SW 1271 (cell line): ENCODE measurements around the gene MBD1.
"Not testable (repeated sequence)": the region's sequence is repeated elsewhere in the genome, so short reads cannot be mapped to it uniquely, and the experiment has no call there.

Source experiments
- DNase-seq, 2 experiments: peaks; one replicate each; lab custom pipeline; 2025; lab: John Stamatoyannopoulos, UW

Gene MBD1

DNA sequence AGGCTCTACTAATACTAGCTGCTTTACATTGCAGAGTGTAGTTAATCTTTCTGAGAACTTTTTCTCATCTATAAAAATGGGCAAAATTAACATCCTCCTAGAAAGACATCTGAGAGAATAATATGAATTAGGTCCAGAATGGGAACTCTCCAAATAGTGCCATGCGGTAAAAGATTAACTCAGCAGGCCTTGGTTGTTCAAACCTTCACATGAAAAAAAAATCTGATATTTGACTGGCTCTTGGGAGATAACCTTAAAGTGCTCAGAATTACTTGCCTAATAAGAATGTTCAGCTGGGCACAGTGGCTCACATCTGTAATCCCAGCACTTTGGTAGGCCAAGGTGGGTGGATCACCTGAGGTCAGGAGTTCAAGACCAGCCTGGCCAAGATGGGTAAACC, 11.7 kb upstream of the MBD1 start:
- no peak for DNase-seq

- no peak for DNase-seq
Measured at GRCh38 chr18:50289108-50289443, 7.8 kb upstream of the MBD1 start.

DNA sequence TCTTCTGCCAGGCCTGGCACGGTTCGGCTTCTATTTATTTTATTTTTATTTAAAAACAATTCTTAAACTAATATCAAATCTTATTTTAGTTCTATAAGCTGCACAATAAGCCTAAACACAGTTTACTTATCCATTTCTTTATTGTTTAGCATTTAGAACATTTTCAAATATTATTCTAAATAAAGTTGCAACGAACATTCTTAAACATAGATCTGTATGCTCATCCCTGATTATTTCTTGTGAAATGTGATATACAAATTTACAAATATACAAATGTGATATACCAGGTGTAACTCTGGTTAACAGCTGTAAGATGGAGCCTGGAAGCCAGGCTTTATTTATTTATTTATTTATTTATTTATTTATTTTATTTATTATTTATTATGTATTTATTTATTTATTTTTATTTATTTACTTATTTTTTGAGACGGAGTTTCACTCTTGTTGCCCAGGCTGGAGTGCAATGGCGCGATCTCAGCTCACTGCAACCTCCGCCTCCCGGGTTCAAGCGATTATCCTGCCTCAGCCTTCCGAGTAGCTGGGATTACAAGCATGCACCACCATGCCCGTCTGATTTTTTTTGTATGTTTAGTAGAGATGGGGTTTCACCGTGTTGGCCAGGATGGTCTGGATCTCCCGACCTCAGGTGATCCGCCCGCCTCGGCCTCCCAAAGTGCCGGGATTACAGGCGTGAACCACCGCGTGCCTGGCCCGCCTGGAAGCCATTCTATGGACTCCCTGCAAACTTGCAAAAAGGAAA, 7.2 kb upstream of the MBD1 start:
- not testable (repeated sequence) for DNase-seq

DNA sequence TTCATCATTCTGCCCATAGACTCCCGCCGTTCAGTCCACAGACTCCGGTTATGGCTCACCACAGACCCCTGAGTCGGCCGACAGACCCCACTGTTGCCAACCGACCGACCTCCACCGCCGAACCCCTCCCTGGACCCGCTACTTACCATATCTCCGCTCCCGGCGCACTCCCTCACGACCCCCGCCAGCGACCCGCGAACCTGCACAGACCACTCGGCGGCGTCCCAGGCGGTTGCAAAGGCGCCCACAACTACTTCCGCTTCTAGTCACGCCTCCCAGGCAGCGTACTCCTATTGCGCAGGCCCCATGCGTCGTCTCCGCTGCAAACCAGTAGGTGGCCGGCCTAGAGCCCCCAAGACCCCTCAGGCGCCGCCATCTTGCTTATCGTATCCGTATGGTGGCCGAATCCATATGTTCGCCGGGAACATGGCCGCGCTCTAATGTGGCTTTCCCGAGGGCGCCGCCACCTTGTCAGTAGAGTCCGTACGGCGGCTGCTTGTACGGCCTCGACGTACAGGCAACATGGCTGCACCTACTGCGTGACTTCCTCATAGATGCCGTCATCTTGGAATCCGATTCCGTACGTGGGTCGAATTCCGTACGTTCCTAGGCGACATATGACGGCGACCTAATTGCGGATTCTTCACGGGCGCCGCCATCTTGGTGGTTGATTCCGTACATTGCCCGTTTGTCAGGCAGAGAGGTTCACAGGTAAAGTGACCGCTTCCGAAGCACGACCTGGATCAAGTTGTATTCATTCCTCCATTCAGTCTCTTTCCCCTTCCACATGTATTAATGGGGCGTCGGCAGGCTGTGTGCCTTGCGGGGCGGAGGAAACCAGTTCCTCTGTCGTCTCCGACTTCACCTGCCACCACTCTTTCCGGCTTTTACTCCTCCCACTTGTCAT, 6.4 kb upstream of the MBD1 start, which contains the start of gene CXXC1:
Gene CXXC1, minus strand, starts transcription at position 252 of the 907 bp plus-strand sequence. Its CDS starts 103 bp downstream, at position 149.
- peak; percentile 94 to 95 for DNase-seq

DNA sequence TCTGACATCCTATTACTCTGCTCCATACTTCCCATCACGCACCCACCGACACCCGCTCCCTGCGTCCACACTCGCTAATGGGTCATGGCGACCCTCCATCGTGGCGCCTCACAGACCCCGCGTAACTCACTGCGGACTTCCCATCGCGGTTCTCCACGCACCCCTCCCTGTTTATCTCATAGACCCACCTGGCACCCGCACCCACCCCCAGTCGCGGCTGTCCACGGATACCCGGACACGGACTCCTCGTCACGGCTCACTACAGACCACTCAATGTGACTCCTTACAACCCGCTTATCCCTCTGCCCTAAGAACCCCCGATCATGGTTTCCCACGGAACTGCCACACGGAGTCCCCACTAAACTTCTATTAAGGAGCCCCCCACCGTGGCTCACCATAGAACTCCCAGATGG, 5.7 kb upstream of the MBD1 start:
- no peak for DNase-seq

DNA sequence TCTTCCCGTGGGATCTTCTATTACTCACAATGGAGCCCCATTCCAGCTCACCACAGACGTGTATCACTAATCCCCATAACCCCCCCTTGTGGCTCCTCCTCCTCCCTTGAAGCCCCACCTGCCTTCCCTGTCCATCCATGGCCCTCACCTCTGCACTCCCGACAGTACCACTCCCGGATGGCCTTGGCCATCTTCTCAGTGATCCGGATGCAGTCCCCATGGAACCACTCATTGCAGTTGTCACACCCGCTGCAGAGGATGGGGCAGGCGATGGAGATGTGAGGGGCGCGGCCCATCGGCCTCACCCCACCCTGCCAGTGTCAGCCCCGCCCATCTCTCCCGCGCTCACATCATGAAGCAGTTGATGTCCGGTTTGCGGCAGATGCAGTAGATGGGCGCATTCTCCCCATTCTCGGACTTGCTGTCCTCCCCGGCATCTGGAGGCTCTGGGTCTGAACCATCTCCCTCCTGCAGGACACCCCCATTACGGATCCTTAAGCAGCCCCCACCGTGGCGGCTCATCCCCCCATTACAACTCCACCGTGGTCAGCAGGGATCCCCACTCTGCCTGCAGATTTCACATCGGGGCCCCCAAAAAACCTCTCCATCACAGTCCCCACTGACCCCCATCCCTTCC, 5.2 kb upstream of the MBD1 start:
- DNase-seq, result peak; percentile 12 to 42

DNA sequence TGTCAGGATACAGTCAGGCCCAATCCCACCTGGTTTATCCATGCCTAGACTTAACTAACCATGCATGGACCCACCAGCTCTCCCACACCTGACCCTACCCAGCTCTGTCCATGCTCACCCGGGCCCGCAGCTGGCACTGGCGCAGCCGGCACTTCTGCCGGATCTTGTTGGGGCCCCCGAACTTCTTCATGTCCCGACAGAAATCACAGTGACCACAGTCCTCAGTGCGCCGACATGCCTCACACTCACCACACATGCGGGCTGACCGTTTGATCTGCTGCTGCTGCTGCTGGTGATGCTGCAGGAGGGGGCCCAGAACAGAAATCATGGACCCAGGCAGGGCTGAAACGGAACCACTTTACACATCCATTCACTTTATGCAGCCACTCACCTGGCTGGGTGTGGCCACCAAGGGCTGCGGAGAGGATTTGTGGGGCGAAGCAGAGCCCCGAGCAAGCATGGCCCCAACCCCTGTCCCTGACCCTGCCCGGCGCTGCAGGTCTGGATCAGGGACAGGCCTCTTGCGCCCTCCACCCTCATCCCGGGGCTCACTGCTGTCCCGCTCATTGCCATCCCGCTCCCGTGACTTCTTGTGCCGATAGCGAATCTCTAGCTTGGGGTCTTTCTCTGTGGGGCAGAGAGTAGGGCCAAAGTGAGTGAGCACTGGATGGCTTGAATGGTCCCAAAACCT, 4.5 kb upstream of the MBD1 start:
- no peak for DNase-seq

DNA sequence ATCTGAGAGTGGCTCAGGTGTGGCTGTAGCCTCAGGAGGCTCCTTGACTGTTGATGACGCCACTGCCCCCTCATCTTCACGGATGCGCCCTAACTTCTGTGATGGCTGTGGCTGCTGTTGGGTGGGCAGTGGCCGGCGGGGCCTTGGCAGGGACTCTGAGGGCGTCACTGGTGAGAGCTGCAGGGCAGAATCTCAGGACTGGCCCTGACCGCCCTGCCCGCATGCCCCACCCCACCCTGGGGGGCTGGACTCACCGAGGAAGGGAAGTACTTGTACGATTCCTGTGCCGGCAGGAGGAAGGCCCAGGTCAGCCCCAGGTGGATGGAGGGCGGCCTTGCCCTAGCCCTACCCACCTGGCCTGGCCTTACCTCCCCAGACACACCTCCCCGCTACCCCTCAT, 3.7 kb upstream of the MBD1 start:
- DNase-seq, result no peak

- DNase-seq, result peak; percentile 39 to 54
Measured at GRCh38 chr18:50284255-50284885, 3.0 kb upstream of the MBD1 start.

GRCh38 chr18:50283469-50284209, 2.3 kb upstream of the MBD1 start:
- no peak for DNase-seq

DNA sequence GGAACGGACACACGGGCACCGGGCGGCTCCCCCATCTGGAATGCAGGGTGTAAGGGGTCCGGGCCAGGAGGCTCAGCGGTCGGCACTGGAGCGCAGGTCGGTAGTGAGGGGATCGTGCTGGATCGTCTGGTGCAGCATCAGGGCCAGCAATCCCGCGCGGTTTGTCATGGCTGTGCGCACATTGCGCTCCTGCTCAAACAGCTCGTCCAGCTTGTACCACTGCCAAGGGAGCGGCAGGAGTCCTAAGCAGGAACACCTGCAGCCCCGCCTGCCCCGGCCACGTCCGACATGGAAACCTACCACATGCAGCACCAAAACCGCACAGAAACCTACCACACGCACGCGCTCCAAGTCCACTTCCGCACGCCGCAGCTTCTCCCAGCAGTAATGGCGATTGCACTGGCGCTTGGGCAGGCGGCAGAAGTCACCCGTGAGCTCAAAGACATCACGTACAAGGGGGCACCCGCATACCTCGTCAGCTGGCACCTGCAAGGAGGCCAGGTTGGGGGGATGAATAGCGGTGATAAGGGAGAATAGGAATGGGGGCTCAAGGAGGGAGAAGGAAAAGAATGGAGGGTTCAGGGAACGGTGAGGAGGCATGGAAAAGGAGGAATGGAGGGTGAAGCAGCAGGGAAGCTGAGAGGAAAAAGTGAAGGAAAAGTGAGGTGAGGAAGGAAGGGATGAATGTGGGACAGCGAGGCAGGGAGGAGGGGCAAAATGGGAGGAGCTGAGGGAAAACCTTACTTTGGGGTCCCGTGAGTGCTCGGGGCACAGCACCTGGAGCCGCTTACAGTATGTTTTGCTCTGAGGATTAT, 1.4 kb upstream of the MBD1 start:
- DNase-seq, result no peak

DNA sequence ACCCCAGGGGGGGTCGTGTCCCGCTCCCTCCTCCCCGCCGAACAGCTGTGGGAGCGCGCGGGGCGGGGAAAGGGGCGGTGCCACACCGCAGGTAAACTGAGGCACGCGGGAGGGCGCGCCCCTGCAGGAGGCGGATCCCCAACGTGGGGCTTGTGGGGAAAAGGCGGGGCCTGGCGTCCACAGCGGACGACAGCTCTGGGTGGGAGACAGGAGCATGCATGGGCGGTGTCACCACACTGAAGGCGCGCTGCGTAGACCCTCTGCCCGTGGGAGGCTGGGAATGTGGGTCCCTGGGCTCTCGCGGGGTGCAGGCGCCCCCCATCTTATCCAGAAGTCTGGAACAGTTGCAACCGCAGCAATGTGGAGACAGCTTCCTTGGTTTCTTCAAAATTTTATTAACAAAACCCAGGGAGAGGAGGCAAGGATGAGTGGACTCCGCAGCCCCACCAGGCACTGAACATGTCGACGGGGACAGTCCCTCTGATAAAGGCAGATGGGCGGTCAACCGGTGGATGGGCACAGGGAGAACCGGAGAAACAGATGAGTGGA, 723 bp upstream of the MBD1 start:
- DNase-seq, result no peak

DNA sequence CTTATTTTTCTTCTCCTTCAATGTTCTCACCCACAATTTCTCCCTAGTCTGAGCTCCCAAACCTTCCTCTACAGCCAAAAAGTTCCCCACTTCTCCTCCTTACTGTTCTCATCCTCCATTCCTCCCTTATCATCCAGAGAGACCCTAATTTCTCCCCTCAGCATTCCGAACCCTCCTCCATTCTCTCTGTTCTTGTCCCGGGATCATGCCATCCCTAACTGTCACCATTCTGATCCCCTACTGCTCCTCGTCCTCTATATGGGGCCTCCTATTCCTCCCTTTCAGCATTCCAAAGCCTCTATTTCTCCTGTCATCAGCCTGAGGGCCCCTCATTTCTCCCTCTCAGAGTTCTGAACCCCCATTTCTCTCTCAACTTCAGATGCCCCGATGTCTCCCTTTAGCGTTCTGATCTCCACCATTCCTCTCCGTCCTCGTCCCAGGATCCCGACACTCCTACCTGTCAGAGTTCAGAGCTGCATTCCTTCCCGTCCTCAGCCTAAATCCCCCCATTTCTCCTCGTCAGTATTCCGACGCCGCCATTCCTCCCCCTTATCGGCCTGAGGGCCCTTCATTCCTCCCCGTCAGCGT, 522 bp downstream of the MBD1 start:
- DNase-seq, result no peak

GRCh38 chr18:50279752-50280151, 1.6 kb downstream of the MBD1 start:
- no peak for DNase-seq

DNA sequence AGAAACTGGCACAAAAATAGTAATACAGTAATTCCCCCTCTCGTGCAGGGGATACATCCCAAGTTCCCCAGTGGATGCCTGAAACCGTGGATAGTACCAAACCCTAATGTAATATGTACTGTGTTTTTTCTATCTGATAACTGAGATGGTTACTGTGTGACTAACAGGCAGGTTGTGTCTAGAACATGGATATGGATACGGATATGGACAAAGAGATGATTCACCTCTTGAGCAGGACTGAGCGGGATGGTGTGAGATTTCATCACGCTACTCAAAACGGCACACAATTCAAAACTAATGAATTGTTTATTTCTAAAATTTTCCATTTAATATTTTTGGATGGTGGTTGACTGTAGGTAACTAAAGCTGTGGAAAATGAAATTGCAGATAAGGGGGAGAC, 3.4 kb downstream of the MBD1 start:
- DNase-seq, result peak in 1 of 2 experiments; percentile 41

GRCh38 chr18:50276452-50276851, 4.9 kb downstream of the MBD1 start:
- no peak for DNase-seq

GRCh38 chr18:50275503-50276036, 5.8 kb downstream of the MBD1 start:
- no peak for DNase-seq

DNA sequence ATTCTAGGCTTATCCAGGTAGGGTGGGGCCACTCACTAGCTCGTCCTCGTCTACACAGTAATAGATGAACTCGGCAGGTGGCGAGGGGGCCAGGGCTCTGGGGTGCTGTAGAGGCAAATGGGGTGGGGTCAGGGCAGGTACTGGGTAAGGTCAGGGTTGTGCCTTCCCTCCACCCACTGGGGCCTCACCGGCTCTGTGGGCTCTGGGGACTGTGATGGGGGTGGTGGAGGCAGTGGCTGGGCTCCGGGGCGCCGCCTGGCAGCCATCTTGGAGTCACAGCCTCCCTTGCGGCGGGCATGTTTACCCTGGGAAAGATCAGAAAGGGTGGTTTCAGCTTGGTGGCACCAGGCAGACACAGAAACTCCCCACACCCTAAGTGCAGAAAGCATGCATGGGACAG, 6.4 kb downstream of the MBD1 start:
- no peak for DNase-seq

DNA sequence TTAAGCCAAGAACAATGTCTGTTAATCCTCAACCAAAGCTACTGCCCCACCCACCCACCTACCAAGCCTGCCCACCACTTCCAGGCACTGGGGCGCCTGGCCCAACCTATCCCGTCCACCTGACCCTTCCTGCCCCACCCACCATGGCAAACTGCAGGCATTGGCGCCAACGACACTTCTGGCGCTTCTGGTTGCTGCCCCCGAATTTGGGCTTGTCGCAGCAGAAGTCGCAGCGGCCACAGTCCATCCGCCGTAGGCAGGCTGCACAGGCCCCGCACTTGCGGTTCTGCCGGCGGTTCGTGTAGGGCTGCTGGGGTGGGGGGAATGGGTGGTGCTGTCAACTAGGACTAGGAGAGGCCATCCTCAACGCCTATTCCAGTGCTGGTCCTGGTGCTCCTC, 7.3 kb downstream of the MBD1 start:
- DNase-seq, result no peak
